HG03460 (cell line): ENCODE data around the gene C4orf54.

Source experiments
- ATAC-seq: cut with Tn5 transposase; IDR thresholded peaks from one replicate; pipeline ENCODE4 v1.9.1; 2021; ENCODE audit not compliant: unreplicated experiment

The C4orf54 gene

GRCh38 chr4:99625369-99625768 is 32.3 kb downstream of the C4orf54 start:
- peak; percentile 46 for ATAC-seq

GRCh38 chr4:99624141-99624719 is 33.4 kb downstream of the C4orf54 start:
- no peak for ATAC-seq

- ATAC-seq = no peak
Observed at GRCh38 chr4:99622341-99622740, 35.3 kb downstream of the C4orf54 start.

GRCh38 chr4:99617374-99617773 is 40.3 kb downstream of the C4orf54 start:
- ATAC-seq = no peak

- no peak for ATAC-seq
Observed at GRCh38 chr4:99615170-99615820, 42.3 kb downstream of the C4orf54 start.

- no peak for ATAC-seq
Observed at GRCh38 chr4:99614491-99614890, 43.1 kb downstream of the C4orf54 start.

- no peak for ATAC-seq
Observed at GRCh38 chr4:99612704-99613103, 44.9 kb downstream of the C4orf54 start.

GRCh38 chr4:99612281-99612680 is 45.3 kb downstream of the C4orf54 start:
- no peak for ATAC-seq

GRCh38 chr4:99610605-99611175 is 46.9 kb downstream of the C4orf54 start:
- no peak for ATAC-seq

- ATAC-seq = no peak
Observed at GRCh38 chr4:99608417-99608816, 49.2 kb downstream of the C4orf54 start.
